Osteocyte (in vitro differentiated cells): ENCODE measurements around the gene PCBP2. TPM values are rescaled to one million over a fixed set of nuclear protein-coding genes. Genes with fewer than 3 reads are reported as not detected.
"Not testable (repeated sequence)": the region's sequence is repeated elsewhere in the genome, so short reads cannot be mapped to it uniquely, and the experiment has no call there.

ENCODE experiments used
- DNase-seq: peaks from one replicate; pipeline ENCODE4 v3.0.0; 2021; ENCODE audit warnings: mixed read lengths; ENCODE audit not compliant: unreplicated experiment; ENCODE audit errors: extremely low spot score
- H3K27ac Mint-ChIP-seq: one replicate; pipeline ENCODE4 v1.8.0; 2021; ENCODE audit warnings: mild to moderate bottlenecking, mixed read lengths; ENCODE audit not compliant: unreplicated experiment
- H3K27me3 Mint-ChIP-seq: one replicate; pipeline ENCODE4 v1.8.0; 2021; ENCODE audit warnings: mixed read lengths; ENCODE audit not compliant: unreplicated experiment
- H3K36me3 Mint-ChIP-seq: one replicate; pipeline ENCODE4 v1.8.0; 2021; ENCODE audit warnings: mixed read lengths; ENCODE audit not compliant: unreplicated experiment
- H3K4me1 Mint-ChIP-seq: one replicate; pipeline ENCODE4 v1.8.0; 2021; ENCODE audit warnings: mixed read lengths; ENCODE audit not compliant: unreplicated experiment
- H3K4me3 Mint-ChIP-seq: one replicate; pipeline ENCODE4 v1.8.0; 2021; ENCODE audit warnings: mild to moderate bottlenecking, moderate library complexity, mixed read lengths; ENCODE audit not compliant: unreplicated experiment
- H3K9me3 Mint-ChIP-seq: one replicate; pipeline ENCODE4 v1.8.0; 2021; ENCODE audit warnings: mixed read lengths; ENCODE audit not compliant: unreplicated experiment
- total RNA-seq: library from RNA; stranded (reverse); gene quantifications from 2 replicates; pipeline ENCODE4 v1.2.1, GENCODE V29; 2021
- TF ChIP-seq, protein P1 (sequence below): fragments of 200-600 bp; sonication (generic); IDR thresholded peaks from 2 replicates; pipeline ENCODE4 v1.5.0; 2021; ENCODE audit warnings: antibody characterized with exemption, mild to moderate bottlenecking, moderate library complexity

PCBP2 gene
- total RNA-seq, 1 donor from 2014 or later, result 984 TPM

DNA sequence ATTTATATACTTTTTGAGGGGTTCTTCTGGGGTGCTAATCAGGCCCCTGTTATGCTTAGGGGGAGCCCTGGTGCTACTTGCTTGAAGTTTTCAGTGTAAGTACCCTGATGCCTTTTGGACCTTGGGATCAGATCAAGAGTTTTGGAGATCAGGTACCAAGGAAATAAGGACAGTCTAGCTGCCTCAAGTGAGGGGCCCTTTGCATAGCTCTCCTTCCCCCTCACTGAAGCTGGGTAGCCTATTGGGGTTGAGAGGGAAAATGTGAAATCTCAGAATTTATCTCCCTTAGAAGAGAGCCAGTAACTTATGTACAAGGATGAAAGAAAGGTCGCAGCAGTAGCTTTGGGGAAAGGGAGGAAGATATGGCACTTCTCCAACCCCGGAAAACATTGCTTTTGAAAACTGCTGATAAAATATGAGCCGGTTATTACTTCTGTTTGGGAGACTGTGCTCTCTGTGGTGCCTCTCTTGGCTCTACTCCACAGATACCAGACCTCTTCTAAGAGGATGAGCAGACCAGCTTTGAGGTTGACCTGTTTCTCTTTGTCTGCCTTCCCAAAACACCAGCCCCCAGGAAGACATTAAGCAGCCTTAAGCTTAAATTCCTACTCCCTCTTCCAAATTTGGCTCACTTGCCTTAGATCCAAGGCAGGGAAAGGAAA lies 37.0 kb upstream of the PCBP2 start:
- no peaks in the 10 kb centered on the region for H3K27me3 Mint-ChIP-seq
- peaks cover 20% of the 10 kb centered on the region for H3K36me3 Mint-ChIP-seq
- TF ChIP-seq, protein P1, sequence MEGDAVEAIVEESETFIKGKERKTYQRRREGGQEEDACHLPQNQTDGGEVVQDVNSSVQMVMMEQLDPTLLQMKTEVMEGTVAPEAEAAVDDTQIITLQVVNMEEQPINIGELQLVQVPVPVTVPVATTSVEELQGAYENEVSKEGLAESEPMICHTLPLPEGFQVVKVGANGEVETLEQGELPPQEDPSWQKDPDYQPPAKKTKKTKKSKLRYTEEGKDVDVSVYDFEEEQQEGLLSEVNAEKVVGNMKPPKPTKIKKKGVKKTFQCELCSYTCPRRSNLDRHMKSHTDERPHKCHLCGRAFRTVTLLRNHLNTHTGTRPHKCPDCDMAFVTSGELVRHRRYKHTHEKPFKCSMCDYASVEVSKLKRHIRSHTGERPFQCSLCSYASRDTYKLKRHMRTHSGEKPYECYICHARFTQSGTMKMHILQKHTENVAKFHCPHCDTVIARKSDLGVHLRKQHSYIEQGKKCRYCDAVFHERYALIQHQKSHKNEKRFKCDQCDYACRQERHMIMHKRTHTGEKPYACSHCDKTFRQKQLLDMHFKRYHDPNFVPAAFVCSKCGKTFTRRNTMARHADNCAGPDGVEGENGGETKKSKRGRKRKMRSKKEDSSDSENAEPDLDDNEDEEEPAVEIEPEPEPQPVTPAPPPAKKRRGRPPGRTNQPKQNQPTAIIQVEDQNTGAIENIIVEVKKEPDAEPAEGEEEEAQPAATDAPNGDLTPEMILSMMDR, result no peak
- H3K9me3 Mint-ChIP-seq, result no peaks in the 10 kb centered on the region
- peaks cover 33% of the 10 kb centered on the region for H3K4me1 Mint-ChIP-seq
- H3K4me3 Mint-ChIP-seq, result no peak overlapping the region
- H3K27ac Mint-ChIP-seq, result no peak overlapping the region
- no peak for DNase-seq

DNA sequence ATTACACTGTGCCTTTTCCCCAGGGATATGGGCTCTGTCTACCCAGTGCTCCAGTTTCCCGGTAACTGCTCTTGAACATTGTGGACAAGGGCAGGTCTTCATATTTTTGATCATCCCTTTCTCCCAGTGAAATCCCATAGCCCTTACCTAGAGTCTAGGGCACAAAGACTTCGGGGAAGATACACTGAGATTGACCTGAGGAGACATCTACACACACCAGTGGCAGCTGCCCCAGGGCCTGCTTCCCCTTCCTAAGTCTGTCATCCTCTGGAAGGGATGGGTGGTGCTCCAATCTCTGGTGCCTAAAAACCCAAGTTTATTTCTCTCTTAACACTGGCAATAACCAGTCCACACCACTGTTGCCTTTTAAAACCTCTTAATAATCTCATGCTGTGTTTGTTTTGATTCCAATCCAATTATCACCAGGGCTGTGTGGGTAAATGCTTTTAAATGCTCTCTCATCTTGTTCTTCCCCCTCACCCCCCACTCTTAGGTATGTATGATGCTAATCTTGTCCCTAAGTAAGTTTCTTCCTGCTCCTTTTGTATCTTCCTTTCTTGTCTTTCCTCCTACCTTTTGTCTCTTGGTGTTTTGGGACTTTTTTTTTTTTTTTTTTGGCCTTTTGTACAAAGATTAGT lies 36.0 kb upstream of the PCBP2 start:
- H3K4me3 Mint-ChIP-seq, H3K27me3 Mint-ChIP-seq, DNase-seq, H3K9me3 Mint-ChIP-seq: not testable (repeated sequence)
- H3K36me3 Mint-ChIP-seq, result peaks cover 15% of the 10 kb centered on the region
- peaks cover 35% of the 10 kb centered on the region for H3K4me1 Mint-ChIP-seq
- peak overlapping the region; percentile 29 for H3K27ac Mint-ChIP-seq

DNA sequence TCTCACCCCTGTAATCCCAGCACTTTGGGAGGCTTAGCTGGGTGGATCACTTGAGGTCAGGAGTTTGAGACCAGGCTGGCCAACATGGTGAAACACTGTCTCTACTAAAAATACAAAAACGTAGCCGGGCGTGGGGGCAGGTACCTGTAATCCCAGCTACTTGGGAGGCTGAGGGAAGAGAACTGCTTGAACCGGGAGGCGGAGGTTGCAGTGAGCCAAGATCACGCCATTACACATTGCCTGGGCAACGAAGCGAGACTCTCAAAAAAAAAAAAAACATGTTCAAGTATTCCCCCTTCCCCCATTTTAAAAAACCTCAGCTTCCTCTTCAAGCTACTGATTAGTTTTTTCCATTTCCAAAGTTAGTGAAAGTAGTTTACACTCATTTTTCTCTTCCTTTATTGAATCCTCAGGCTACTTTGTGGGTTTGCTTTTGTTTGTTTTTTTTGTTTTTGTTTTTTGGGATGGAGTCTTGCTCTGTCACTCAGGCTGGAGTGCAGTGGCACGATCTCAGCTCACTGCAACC lies 34.5 kb upstream of the PCBP2 start:
- not testable (repeated sequence) for H3K4me3 Mint-ChIP-seq, H3K27ac Mint-ChIP-seq, DNase-seq, H3K27me3 Mint-ChIP-seq, H3K36me3 Mint-ChIP-seq, H3K9me3 Mint-ChIP-seq
- peaks cover 34% of the 10 kb centered on the region for H3K4me1 Mint-ChIP-seq

DNA sequence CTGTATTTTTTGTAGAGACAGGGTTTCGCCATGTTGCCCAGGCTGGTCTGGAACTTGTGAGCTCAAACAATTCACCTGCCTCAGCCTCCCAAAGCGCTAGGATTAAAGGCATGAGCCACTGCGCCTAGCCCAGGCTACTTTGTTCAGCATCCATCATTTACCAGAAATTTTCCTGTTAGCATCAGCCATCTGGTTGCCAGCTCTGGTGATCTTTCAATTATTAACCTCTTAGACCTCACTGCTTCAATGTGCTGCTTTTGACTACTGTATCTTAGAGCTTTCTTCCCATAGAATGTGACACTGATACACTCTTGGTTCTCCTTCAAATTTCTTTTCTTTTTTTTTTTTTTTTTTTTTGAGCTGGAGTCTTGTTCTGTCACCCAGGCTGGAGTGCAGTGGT lies 33.7 kb upstream of the PCBP2 start:
- H3K27me3 Mint-ChIP-seq, result no peaks in the 10 kb centered on the region
- H3K36me3 Mint-ChIP-seq, result no peaks in the 10 kb centered on the region
- no peak for DNase-seq
- H3K9me3 Mint-ChIP-seq, result no peaks in the 10 kb centered on the region
- H3K4me1 Mint-ChIP-seq, result peaks cover 27% of the 10 kb centered on the region
- H3K27ac Mint-ChIP-seq, result no peak overlapping the region
- H3K4me3 Mint-ChIP-seq, result no peak overlapping the region
- TF ChIP-seq, protein P1, result no peak

DNA sequence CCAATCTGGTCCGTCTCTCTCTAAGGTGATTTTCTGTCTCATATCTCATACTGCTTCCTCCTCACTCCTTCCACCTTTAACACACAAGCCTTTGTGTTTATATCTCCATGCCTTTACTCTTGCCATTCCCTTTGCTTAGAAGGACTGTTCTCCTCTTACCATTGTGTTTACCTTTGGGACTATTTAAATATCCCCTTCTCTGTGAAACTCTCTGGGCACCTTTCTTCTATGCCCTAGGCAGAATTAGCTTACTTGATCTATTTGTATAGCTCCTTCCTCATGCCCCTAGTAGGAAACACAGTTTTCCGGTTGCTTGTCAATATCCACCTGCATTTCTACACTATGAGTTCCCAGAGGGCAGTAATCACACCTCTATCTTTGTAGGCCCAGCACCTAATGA lies 32.1 kb upstream of the PCBP2 start:
- Mint-ChIP-seq H3K27ac (no peak overlapping the region), H3K36me3 (no peaks in the 10 kb centered on the region), H3K9me3 (no peaks in the 10 kb centered on the region), H3K4me3 (no peak overlapping the region), H3K27me3 (no peaks in the 10 kb centered on the region), H3K4me1 (peaks cover 21% of the 10 kb centered on the region)
- no peak for DNase-seq
- TF ChIP-seq, protein P1, result no peak

DNA sequence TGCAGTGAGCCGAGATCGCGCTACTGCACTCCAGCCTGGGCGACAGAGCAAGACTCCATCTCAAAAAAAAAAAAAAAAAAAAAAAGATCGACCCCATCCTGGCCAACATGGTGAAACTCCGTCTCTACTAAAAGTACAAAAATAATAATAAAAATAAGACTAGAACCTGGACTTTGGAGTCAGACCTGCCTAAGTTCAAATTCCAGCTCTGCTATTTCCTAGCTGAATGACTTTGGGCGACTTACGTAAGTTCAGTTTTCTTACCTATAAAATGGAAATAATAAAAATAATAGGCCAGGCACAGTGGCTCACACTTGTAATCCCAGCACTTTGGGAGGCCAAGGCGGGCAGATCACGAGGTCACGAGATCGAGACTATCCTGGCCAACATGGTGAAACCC lies 29.7 kb upstream of the PCBP2 start:
- not testable (repeated sequence) for H3K27me3 Mint-ChIP-seq, H3K36me3 Mint-ChIP-seq, H3K9me3 Mint-ChIP-seq

More for the DNA sequence above, 29.7 kb upstream of the PCBP2 start:
- not testable (repeated sequence) for H3K4me3 Mint-ChIP-seq, H3K27ac Mint-ChIP-seq, DNase-seq
- H3K4me1 Mint-ChIP-seq, result peaks cover 10% of the 10 kb centered on the region
